Kidney capillary endothelial cell (primary cell): ENCODE results near the gene HMHB1.

ENCODE experiments used
- DNase-seq: peaks from one replicate; pipeline ENCODE4 v3.0.0-alpha.2; 2018; ENCODE audit warnings: low spot score

Gene HMHB1

GRCh38 chr5:143812085-143812705, at the start of gene HMHB1:
Gene HMHB1, plus strand, starts transcription at chr5:143812161.
- no peak for DNase-seq

- no peak for DNase-seq
Measured at GRCh38 chr5:143762636-143763220, 49.2 kb upstream of the HMHB1 start.

GRCh38 chr5:143767162-143767561, 44.8 kb upstream of the HMHB1 start:
- no peak for DNase-seq

- no peak for DNase-seq
Measured at GRCh38 chr5:143769026-143769786, 42.8 kb upstream of the HMHB1 start.

GRCh38 chr5:143770450-143770849, 41.5 kb upstream of the HMHB1 start:
- DNase-seq: no peak

- DNase-seq: no peak
Measured at GRCh38 chr5:143771189-143771588, 40.8 kb upstream of the HMHB1 start.

- no peak for DNase-seq
Measured at GRCh38 chr5:143771602-143772001, 40.4 kb upstream of the HMHB1 start.

GRCh38 chr5:143772621-143773020, 39.3 kb upstream of the HMHB1 start:
- no peak for DNase-seq

GRCh38 chr5:143775258-143775657, 36.7 kb upstream of the HMHB1 start:
- no peak for DNase-seq

- DNase-seq: no peak
Measured at GRCh38 chr5:143776951-143777350, 35.0 kb upstream of the HMHB1 start.

- no peak for DNase-seq
Measured at GRCh38 chr5:143779506-143779905, 32.5 kb upstream of the HMHB1 start.

GRCh38 chr5:143781993-143782520, 29.9 kb upstream of the HMHB1 start:
- no peak for DNase-seq

- DNase-seq: no peak
Measured at GRCh38 chr5:143782588-143783386, 29.2 kb upstream of the HMHB1 start.

GRCh38 chr5:143788401-143788800, 23.6 kb upstream of the HMHB1 start:
- no peak for DNase-seq

- DNase-seq: no peak
Measured at GRCh38 chr5:143790457-143791112, 21.4 kb upstream of the HMHB1 start.

- no peak for DNase-seq
Measured at GRCh38 chr5:143791848-143792731, 19.9 kb upstream of the HMHB1 start.

- no peak for DNase-seq
Measured at GRCh38 chr5:143793249-143793648, 18.7 kb upstream of the HMHB1 start.

- DNase-seq: no peak
Measured at GRCh38 chr5:143796125-143796524, 15.8 kb upstream of the HMHB1 start.

- DNase-seq: no peak
Measured at GRCh38 chr5:143796753-143797152, 15.2 kb upstream of the HMHB1 start.

- no peak for DNase-seq
Measured at GRCh38 chr5:143800715-143801114, 11.2 kb upstream of the HMHB1 start.
